Activated CD8-positive, alpha-beta T cell treated with anti-CD3 and anti-CD28 coated beads, Interleukin-2, amount 10 ng/mL, durations not matched to agents 7 days and 5 days (primary cell): ENCODE data around the gene ZNHIT3. TPM values are rescaled to one million over a fixed set of nuclear protein-coding genes. Genes with fewer than 3 reads are reported as not detected.

ENCODE experiments used
- ATAC-seq: fragments of 150-1000 bp; cut with Tn5 transposase; one replicate; pipeline ENCODE4 v1.10.0; 2021; ENCODE audit warnings: moderate library complexity
- CTCF ChIA-PET: fragments of 350-600 bp; sonication (Branson Sonifier 250); formaldehyde crosslinking; loops from one replicate; lab custom pipeline; 2021; ENCODE audit warnings: antibody characterized with exemption; lab: Charles Lee
- POLR2A ChIA-PET: fragments of 350-600 bp; sonication (Branson Sonifier 250); formaldehyde crosslinking; loops from one replicate; lab custom pipeline; 2021; ENCODE audit warnings: antibody characterized with exemption; lab: Charles Lee
- DNase-seq: peaks from one replicate; pipeline ENCODE4 v3.0.0-alpha.2; 2020
- H3K27ac Mint-ChIP-seq: one replicate; pipeline ENCODE4 v1.8.0; 2021; ENCODE audit warnings: mild to moderate bottlenecking, mixed read lengths
- H3K27me3 Mint-ChIP-seq: one replicate; pipeline ENCODE4 v1.8.0; 2021; ENCODE audit warnings: low read depth, mixed read lengths
- H3K36me3 Mint-ChIP-seq: one replicate; pipeline ENCODE4 v1.8.0; 2021; ENCODE audit warnings: low read depth, mixed read lengths
- H3K4me1 Mint-ChIP-seq: one replicate; pipeline ENCODE4 v1.8.0; 2021; ENCODE audit warnings: low read depth, mixed read lengths
- H3K4me3 Mint-ChIP-seq: one replicate; pipeline ENCODE4 v1.8.0; 2021; ENCODE audit warnings: mild to moderate bottlenecking, mixed read lengths
- H3K9me3 Mint-ChIP-seq: one replicate; pipeline ENCODE4 v1.8.0; 2022; ENCODE audit warnings: mixed read lengths; ENCODE audit not compliant: insufficient read depth
- total RNA-seq, 2 experiments: library from RNA; stranded (reverse); gene quantifications; one replicate each; pipeline ENCODE4 v1.2.3, GENCODE V29; 2021

Gene ZNHIT3
- total RNA-seq, 2 experiments from 2014 or later = 32.2 to 33.7 TPM

GRCh38 chr17:36493956-36494355 is 7.5 kb downstream of the ZNHIT3 start:
- CTCF ChIA-PET = interaction anchor here (2.0 kb wide), 1 partner anchor 40 kb away, joined by 6 read pairs; the partner anchor contains the start of genes MYO19 and PIGW
- H3K4me1 Mint-ChIP-seq = peaks cover 14% of the 10 kb centered on the region
- H3K4me3 Mint-ChIP-seq = no peak overlapping the region
- no peak overlapping the region for H3K27ac Mint-ChIP-seq
- H3K9me3 Mint-ChIP-seq = no peaks in the 10 kb centered on the region
- DNase-seq = no peak
- no peaks in the 10 kb centered on the region for H3K27me3 Mint-ChIP-seq
- no peak for ATAC-seq
- H3K36me3 Mint-ChIP-seq = peaks cover 61% of the 10 kb centered on the region
- POLR2A ChIA-PET = no interaction called here

DNA sequence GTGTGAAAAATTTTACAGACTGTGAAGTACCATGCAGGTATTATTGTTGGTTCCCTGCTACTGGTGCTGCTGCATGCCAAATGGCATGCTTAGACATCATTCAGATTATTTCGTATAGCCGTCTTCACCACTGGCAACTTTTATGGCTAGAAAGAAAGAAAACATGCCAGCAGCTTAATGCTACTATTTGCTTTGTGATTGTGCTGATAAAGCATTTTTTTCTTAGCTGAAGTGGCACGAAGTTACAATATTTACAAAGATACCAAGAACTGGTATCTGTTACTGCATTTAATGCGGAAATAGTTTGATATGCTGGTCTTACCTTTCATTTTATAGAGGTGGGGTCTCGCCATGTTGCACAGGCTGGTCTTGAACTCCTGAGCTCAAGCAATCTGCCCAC is 8.2 kb downstream of the ZNHIT3 start:
- ATAC-seq = no peak
- Mint-ChIP-seq H3K4me1 (peaks cover 10% of the 10 kb centered on the region), H3K9me3 (no peaks in the 10 kb centered on the region), H3K36me3 (peaks cover 58% of the 10 kb centered on the region), H3K27me3 (no peaks in the 10 kb centered on the region), H3K27ac (no peak overlapping the region), H3K4me3 (no peak overlapping the region)
- POLR2A ChIA-PET = no interaction called here
- CTCF ChIA-PET = interaction anchor here (1.3 to 2.0 kb wide), 2 partner anchors 11 to 39 kb away, joined by 6 to 10 read pairs; partner anchors contain the start of genes MYO19 and PIGW
- DNase-seq = no peak

DNA sequence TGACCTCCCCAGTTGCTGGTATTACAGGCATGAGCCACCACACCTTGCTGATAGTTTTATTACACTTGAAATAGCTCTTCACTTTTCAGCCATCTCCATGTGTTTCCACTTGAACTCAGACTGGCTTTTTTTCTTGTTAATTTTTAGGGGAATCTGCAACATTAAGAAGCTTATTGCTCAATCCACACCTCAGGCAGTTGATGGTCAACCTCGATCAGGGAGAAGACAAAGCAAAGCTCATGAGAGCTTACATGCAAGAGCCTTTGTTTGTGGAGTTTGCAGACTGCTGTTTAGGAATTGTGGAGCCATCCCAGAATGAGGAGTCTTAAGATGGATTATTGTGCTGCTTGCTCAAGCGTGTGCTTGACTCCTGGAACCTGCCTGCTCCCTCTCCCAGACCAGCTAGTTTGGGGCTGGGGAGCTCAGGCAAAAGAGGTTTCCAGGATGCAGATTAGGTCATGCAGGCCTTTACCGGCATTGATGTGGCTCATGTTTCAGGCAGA is 8.6 kb downstream of the ZNHIT3 start:
- H3K27ac Mint-ChIP-seq = no peak overlapping the region
- H3K9me3 Mint-ChIP-seq = no peaks in the 10 kb centered on the region
- no peak overlapping the region for H3K4me3 Mint-ChIP-seq
- ATAC-seq (no peak), DNase-seq (no peak)
- no peaks in the 10 kb centered on the region for H3K27me3 Mint-ChIP-seq
- H3K4me1 Mint-ChIP-seq = peaks cover 7% of the 10 kb centered on the region
- ChIA-PET CTCF (interaction anchor here (1.3 to 2.0 kb wide), 2 partner anchors 12 to 39 kb away, joined by 6 to 10 read pairs; partner anchors contain the start of genes MYO19 and PIGW), POLR2A (interaction anchor here (0.9 kb wide), 1 partner anchor 13 kb away, joined by 3 read pairs; no protein-coding TSS in a partner anchor)
- peaks cover 55% of the 10 kb centered on the region for H3K36me3 Mint-ChIP-seq

- H3K9me3 Mint-ChIP-seq = no peaks in the 10 kb centered on the region
- no peak for DNase-seq
- H3K4me1 Mint-ChIP-seq = peaks cover 4% of the 10 kb centered on the region
- ATAC-seq = no peak
- peaks cover 56% of the 10 kb centered on the region for H3K36me3 Mint-ChIP-seq
- no peak overlapping the region for H3K27ac Mint-ChIP-seq
- POLR2A ChIA-PET = interaction anchor here (0.6 to 0.9 kb wide), 2 partner anchors 12 to 1112 kb away, joined by 3 read pairs; no protein-coding TSS in a partner anchor
- H3K4me3 Mint-ChIP-seq = no peak overlapping the region
- CTCF ChIA-PET = no interaction called here
- H3K27me3 Mint-ChIP-seq = no peaks in the 10 kb centered on the region
Measured at GRCh38 chr17:36496018-36496789, 9.7 kb downstream of the ZNHIT3 start.

DNA sequence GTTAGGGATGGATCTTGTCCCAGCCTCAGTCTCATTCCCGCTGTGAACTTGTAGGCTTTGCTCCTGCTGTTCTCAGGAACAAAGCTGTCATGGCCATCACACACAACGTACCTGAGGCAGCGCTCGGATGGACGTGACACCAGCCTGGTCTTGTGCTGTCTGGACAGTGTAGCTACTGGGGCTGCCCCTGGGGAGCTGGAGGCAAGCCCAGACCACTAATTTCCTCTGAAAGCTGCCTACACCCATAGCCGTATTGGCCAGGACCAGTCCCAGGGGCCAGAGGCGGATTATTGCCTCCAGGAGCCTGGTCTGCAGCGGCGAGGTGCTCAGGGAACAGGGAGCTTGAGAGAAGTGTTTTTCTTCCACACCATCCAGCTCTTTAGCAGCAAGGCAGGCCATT is 11.7 kb downstream of the ZNHIT3 start:
- ChIA-PET POLR2A (no interaction called here), CTCF (no interaction called here)
- ATAC-seq (no peak), DNase-seq (no peak)
- Mint-ChIP-seq H3K27ac (no peak overlapping the region), H3K4me3 (no peak overlapping the region), H3K36me3 (peaks cover 52% of the 10 kb centered on the region), H3K27me3 (no peaks in the 10 kb centered on the region), H3K4me1 (no peaks in the 10 kb centered on the region), H3K9me3 (no peaks in the 10 kb centered on the region)

DNA sequence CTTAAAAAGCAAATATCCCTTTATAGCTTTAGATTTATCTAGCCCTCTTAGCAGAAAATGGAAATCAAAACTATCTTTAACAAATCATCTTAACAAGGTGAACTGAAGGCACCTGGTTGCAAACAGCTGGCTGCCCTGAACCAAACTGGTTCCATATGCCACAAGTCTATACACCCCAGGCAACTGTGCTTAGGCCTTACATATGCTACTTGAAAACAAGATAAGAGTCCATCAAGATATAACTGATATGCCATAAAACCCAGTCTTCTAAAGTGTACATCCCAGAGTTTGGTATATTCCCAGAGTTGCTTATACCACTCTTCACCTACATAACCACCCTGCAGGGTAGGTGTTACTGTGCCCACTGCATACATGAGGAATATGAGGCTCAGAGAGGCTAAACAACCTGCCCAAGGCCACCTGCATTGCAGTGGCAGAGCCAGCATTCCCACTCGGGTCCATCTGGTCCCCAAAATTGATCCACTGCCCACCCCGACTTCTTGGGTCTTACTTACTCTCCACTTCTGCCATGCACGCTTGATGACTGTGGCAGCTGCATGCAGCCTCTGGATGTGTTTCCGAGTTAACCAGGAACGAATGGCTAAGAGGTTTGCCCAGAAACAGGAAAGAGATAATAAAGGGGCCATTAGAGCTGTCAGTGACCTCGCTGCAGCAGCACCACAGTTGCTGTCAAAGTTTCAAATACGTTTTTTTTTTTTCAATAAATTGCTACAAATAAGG is 12.2 kb downstream of the ZNHIT3 start:
- no peak for ATAC-seq
- Mint-ChIP-seq H3K9me3 (no peaks in the 10 kb centered on the region), H3K4me1 (no peaks in the 10 kb centered on the region), H3K36me3 (peaks cover 56% of the 10 kb centered on the region), H3K27me3 (no peaks in the 10 kb centered on the region), H3K27ac (no peak overlapping the region), H3K4me3 (no peak overlapping the region)
- DNase-seq = no peak
- ChIA-PET POLR2A (no interaction called here), CTCF (no interaction called here)

DNA sequence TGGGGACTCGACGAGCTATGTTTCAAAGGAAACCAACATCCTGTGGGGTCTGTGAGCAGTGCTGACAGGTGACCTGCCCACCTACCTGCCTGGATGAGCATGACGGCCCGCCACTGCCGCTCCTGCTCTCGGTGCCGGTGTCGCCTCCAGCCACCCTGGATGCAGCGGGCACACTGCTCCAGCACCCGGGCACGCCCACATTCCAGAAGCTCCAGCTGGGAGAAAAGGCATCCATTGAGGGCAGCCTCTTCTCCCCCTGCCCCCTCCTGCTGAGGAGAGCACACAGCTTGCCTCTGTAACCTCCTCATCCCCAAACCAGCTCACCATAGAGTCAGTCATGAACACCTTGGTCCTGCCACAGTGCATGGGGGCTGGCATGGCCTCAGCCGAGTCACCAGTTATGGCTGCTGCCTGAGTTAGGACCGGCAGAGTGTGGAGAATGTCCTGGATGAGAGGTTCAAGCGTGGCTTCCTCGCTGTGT is 14.3 kb downstream of the ZNHIT3 start:
- no peak for ATAC-seq
- no peak overlapping the region for H3K27ac Mint-ChIP-seq
- H3K36me3 Mint-ChIP-seq = peaks cover 57% of the 10 kb centered on the region
- H3K4me1 Mint-ChIP-seq = no peaks in the 10 kb centered on the region
- H3K9me3 Mint-ChIP-seq = no peaks in the 10 kb centered on the region
- no peak for DNase-seq
- POLR2A ChIA-PET = interaction anchor here (0.6 kb wide), 1 partner anchor 35 kb away, joined by 3 read pairs; no protein-coding TSS in a partner anchor
- CTCF ChIA-PET = interaction anchor here (1.3 kb wide), 1 partner anchor 34 kb away, joined by 4 read pairs; the partner anchor contains the start of genes MYO19 and PIGW
- no peaks in the 10 kb centered on the region for H3K27me3 Mint-ChIP-seq
- H3K4me3 Mint-ChIP-seq = no peak overlapping the region

- no peak for DNase-seq
- CTCF ChIA-PET = no interaction called here
- POLR2A ChIA-PET = no interaction called here
- Mint-ChIP-seq H3K9me3 (no peaks in the 10 kb centered on the region), H3K36me3 (peaks cover 57% of the 10 kb centered on the region), H3K4me1 (no peaks in the 10 kb centered on the region), H3K27me3 (no peaks in the 10 kb centered on the region), H3K4me3 (no peak overlapping the region), H3K27ac (no peak overlapping the region)
- ATAC-seq = no peak
Measured at GRCh38 chr17:36501351-36501750, 14.9 kb downstream of the ZNHIT3 start.

DNA sequence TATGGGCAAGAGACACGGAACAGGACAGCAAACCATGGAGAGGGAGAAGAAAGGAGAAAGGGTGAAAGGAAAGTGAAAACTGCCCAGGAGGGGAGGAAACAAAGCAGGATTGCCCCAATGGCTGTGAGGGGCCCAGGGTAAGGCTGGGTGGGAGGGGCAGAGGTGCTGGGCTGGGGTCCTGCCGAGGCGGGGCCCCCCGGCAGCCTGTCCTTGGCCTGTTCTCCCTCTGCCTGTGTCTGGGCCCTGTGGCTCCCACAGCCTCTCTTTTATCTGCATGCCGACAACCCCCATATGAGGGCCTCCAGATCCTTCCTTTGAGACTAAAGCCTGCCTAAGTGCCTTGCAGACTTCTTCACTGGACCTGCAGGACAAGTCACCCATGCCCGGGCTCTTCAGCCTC is 15.5 kb downstream of the ZNHIT3 start:
- Mint-ChIP-seq H3K4me1 (no peaks in the 10 kb centered on the region), H3K4me3 (no peak overlapping the region), H3K27ac (no peak overlapping the region), H3K36me3 (peaks cover 58% of the 10 kb centered on the region), H3K27me3 (no peaks in the 10 kb centered on the region), H3K9me3 (no peaks in the 10 kb centered on the region)
- ChIA-PET CTCF (no interaction called here), POLR2A (no interaction called here)
- DNase-seq (no peak), ATAC-seq (no peak)

DNA sequence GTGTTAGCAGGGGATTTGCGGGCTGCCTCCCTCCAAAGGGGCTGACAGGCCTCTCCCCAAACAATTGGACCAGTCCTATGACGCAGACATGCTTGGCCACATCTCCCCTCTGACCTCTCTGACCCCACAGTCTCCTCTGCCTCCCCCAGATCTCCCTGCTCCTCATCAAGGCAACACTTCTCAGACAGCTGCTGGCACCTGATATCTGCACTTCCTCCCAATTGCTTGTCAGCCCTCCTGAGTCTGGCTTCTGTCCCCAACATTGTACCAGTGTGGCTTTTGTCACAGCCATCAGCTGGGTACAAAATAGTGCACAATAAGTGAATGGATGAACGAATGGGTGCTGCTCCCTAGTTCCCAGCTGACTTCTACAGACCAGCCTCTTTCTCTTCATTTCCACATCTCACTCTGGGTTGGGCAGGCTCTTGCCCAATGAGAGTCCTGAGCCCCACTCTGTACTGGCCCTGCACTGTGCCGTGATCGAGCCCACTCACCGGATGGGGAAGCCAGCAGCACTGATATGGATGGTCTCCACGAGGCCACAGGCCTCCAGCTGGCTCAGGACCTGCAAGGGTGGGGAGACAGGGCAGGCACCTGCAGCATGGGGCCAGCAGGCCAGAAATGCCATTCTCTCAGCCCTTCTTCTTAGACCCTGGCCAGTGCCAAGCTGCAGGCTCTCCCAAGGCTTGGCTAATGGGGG is 17.1 kb downstream of the ZNHIT3 start:
- Mint-ChIP-seq H3K9me3 (no peaks in the 10 kb centered on the region), H3K4me3 (no peak overlapping the region), H3K4me1 (no peaks in the 10 kb centered on the region), H3K36me3 (peaks cover 55% of the 10 kb centered on the region), H3K27ac (no peak overlapping the region), H3K27me3 (no peaks in the 10 kb centered on the region)
- CTCF ChIA-PET = no interaction called here
- ATAC-seq = no peak
- POLR2A ChIA-PET = no interaction called here
- no peak for DNase-seq

GRCh38 chr17:36504156-36504545 is 17.7 kb downstream of the ZNHIT3 start:
- H3K27me3 Mint-ChIP-seq = no peaks in the 10 kb centered on the region
- H3K27ac Mint-ChIP-seq = no peak overlapping the region
- no peak for ATAC-seq
- CTCF ChIA-PET = no interaction called here
- no peak overlapping the region for H3K4me3 Mint-ChIP-seq
- H3K4me1 Mint-ChIP-seq = no peaks in the 10 kb centered on the region
- no peak for DNase-seq
- no peaks in the 10 kb centered on the region for H3K9me3 Mint-ChIP-seq
- peaks cover 55% of the 10 kb centered on the region for H3K36me3 Mint-ChIP-seq
- POLR2A ChIA-PET = no interaction called here
